ENCODE results near the gene ZSCAN31.

DNA sequence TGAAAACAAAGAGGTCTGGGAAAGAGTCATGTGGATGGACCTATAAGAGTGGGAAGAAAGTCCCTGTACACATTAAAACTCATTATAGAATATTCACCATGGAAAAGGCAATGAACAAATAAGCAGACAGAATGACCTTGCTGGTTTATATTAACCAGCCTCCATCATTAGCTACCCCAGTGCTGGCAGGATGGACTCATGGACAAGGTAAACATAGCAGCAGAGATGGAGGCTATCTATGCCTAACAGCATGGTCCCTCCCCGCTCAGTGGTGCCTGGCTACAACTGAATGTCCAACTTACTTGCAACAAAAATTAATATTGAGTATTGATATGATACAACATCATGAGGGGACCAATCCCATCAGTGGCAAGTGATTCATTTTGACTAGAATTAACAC is 9.3 kb upstream of the ZSCAN31 start:
- TF ChIP-seq POLR2AphosphoS5 (IDR thresholded peaks at IDR 0.05; ENCODE audit: low read depth, low read length) (no peak), SIN3A (IDR thresholded peaks at IDR 0.05; ENCODE audit: low read depth) (no peak), RAD21 (IDR thresholded peaks at IDR 0.05; ENCODE audit: low read depth) (no peak), ZNF274 (IDR thresholded peaks at IDR 0.05; ENCODE audit: low read depth, low read length) (no peak), EZH2 (IDR thresholded peaks at IDR 0.05) (no peak), POLR2A (IDR thresholded peaks at IDR 0.05; ENCODE audit: borderline replicate concordance, extremely low read depth, insufficient read depth, insufficient read length) (no peak), YY1 (IDR thresholded peaks at IDR 0.05; ENCODE audit: extremely low read depth, insufficient replicate concordance, low read depth, low read length) (no peak)
- TF ChIP-seq, protein P1, sequence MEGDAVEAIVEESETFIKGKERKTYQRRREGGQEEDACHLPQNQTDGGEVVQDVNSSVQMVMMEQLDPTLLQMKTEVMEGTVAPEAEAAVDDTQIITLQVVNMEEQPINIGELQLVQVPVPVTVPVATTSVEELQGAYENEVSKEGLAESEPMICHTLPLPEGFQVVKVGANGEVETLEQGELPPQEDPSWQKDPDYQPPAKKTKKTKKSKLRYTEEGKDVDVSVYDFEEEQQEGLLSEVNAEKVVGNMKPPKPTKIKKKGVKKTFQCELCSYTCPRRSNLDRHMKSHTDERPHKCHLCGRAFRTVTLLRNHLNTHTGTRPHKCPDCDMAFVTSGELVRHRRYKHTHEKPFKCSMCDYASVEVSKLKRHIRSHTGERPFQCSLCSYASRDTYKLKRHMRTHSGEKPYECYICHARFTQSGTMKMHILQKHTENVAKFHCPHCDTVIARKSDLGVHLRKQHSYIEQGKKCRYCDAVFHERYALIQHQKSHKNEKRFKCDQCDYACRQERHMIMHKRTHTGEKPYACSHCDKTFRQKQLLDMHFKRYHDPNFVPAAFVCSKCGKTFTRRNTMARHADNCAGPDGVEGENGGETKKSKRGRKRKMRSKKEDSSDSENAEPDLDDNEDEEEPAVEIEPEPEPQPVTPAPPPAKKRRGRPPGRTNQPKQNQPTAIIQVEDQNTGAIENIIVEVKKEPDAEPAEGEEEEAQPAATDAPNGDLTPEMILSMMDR (IDR thresholded peaks at IDR 0.05 in 2 of 3, conservative IDR thresholded peaks at IDR 0.05 in 1 of 3; ENCODE audit: borderline replicate concordance in 1 of 3, insufficient read depth in 1 of 3, low read depth in 2 of 3, low read length in 2 of 3), result no peak
- TF ChIP-seq, protein P2, sequence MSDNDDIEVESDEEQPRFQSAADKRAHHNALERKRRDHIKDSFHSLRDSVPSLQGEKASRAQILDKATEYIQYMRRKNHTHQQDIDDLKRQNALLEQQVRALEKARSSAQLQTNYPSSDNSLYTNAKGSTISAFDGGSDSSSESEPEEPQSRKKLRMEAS (IDR thresholded peaks at IDR 0.05), result no peak
- TF ChIP-seq, protein P3, sequence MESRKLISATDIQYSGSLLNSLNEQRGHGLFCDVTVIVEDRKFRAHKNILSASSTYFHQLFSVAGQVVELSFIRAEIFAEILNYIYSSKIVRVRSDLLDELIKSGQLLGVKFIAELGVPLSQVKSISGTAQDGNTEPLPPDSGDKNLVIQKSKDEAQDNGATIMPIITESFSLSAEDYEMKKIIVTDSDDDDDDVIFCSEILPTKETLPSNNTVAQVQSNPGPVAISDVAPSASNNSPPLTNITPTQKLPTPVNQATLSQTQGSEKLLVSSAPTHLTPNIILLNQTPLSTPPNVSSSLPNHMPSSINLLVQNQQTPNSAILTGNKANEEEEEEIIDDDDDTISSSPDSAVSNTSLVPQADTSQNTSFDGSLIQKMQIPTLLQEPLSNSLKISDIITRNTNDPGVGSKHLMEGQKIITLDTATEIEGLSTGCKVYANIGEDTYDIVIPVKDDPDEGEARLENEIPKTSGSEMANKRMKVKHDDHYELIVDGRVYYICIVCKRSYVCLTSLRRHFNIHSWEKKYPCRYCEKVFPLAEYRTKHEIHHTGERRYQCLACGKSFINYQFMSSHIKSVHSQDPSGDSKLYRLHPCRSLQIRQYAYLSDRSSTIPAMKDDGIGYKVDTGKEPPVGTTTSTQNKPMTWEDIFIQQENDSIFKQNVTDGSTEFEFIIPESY (IDR thresholded peaks at IDR 0.05; ENCODE audit: extremely low read depth, insufficient replicate concordance, low read length), result no peak
